ENCODE data around the gene SH3GL1.

- TF ChIP-seq ZFP30 (CRISPR knock-in tag; IDR thresholded peaks at IDR 0.05) (no peak), OSR1 (CRISPR knock-in tag; IDR thresholded peaks at IDR 0.05) (no peak), PATZ1 (CRISPR knock-in tag; IDR thresholded peaks at IDR 0.05; ENCODE audit: borderline replicate concordance) (no peak), SNAI2 (CRISPR knock-in tag; IDR thresholded peaks at IDR 0.05) (no peak), ZFP3 (CRISPR knock-in tag; IDR thresholded peaks at IDR 0.05) (no peak), TSHZ2 (CRISPR knock-in tag; IDR thresholded peaks at IDR 0.05) (no peak), RARB (CRISPR knock-in tag; IDR thresholded peaks at IDR 0.05) (no peak), ARNTL (CRISPR knock-in tag; IDR thresholded peaks at IDR 0.05; ENCODE audit: borderline replicate concordance, low read depth) (no peak), TCF4 (CRISPR knock-in tag; IDR thresholded peaks at IDR 0.05; ENCODE audit: borderline replicate concordance) (no peak), ZNF70 (CRISPR knock-in tag; IDR thresholded peaks at IDR 0.05) (no peak), PPARA (CRISPR knock-in tag; IDR thresholded peaks at IDR 0.05; ENCODE audit: borderline replicate concordance) (no peak)
These were observed 34.0 kb upstream of the SH3GL1 start for GRCh38 chr19:4434391-4434790.

Data from SK-N-SH treated with all-trans-retinoic acid at 6 μM for 48 hours (cell line).